ENCODE results near the gene FSD1L. TPM values are rescaled to one million over a fixed set of nuclear protein-coding genes. Genes with fewer than 3 reads are reported as not detected.

Gene FSD1L
- 6.0 and 7.2 TPM in 2 replicates for total RNA-seq (2014; rRNA removed; shearing (Covaris generic))

DNA sequence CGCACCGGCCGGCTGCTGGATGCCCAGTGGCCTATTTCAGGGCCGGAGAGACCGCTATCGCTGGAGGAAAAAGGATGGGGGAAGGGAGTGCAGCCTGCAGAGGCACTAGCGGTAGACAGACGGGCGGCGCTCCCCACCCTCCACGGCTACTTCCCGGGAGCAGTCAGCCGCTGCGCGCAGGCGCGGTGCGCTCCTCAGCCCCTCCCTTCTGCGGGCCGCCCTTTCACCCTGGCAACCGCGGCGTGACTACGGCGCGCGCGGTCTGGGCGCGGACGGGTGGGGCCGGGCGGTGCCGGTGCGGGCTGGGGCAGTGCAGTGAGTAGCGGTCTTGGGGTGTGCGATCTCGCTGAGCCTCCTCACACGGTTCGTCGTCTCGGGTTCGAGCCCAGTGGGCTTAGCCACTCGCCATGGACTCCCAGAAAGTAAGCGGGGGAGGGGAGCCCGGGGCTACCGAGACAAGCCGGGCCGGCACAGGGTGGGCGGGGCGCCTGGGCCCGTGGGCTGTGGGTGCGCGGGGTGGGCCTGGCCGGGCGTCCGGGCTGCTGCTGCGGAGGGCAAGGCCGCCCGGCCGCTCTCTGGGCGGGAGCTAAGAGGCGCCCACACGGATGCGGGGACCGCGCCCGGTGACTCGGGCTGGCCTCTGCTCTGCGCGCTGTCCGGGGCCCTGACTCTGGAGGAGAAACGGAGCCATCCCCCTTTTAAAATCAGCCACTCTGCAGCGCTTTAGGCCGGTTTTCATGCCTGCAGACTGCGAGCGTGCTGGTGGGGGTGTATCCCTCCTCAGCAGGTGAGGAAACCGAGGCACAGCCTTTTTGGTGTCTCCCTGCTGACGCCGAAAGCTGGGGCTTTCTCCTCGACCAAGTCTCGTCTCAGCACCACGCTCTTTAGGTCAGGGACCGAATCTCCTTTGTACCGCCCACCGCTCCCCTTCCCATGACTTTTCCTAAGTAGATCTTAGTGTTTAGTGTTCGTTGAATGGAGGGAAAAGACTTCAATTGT lies at the start of gene FSD1L:
Gene FSD1L, plus strand, starts transcription at position 221 of the 999 bp plus-strand sequence. Its CDS starts 187 bp downstream, at position 408.
- DNase-seq (ENCODE audit: low read depth) = peak; percentile 92

DNA sequence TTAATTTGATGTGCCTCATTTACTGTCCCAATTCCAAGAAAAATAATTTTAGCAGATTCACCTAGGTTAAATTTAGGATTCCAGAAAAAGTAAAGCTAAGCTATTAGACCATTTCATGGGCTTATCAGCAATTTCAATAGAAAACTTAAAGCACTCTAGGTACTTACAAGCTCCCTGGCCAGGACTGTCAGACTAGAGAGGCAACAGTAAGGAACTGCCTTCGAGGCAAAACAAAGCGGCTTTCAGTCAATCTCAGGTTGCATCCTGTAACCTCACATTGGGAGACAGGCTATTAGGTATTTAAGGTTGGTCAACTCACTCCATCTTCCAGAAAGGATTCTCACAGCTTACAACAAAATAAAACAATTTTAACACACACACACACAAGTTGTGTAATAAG lies 48.7 kb upstream of the FSD1L start:
- DNase-seq (ENCODE audit: low read depth) = no peak

DNA sequence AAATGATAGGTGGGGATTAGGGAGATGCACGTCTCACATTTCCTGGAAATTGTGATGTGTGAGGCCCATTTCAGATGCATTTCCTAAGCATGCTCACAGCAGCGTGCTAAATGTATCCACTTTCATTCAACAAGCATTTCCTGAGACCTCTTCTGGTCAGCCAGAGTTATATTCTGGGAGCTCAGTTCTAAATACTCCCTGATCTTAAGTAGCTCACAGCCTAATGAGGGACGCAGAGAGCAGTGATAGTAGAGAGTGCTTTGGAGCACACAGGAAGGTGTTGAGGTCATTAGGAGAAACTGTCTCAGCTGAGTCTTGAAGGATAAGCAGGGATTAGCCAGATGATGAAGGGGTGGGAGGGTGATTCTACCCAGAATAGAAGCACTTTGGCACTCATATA lies 46.2 kb upstream of the FSD1L start:
- peak; percentile 11 for DNase-seq (ENCODE audit: low read depth)

DNA sequence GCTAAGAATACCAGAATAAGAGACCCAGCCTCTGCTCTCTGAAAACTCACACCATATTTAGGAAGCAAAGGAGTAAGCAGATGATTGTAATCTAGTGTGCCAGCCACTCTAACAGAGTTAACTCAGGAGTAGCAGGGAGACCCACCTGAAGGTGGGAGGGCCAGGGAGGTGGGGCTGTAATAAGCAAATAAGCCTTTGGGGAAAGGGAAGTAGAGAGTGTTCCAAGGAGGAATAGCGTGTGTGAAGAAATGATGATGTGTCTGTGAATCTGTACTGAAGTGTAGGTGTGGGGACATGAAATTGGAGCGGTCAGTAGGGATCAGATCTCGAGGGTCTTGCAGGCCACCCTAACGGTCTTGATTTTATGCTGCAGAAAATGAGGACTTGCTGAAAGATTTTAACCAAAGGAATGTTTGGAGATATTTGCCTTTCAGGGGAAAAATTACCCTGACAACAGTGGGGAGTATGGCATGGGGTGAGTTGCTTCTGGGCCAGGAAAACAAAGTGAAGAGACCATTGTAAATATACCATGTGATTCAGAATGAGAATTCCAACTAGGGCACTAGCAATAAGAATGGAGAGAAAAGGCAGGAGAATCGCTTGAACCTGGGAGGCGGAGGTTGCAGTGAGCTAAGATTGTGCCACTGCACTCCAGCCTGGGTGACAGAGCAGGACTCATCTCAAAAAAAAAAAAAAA lies 44.1 kb upstream of the FSD1L start:
- no peak for DNase-seq (ENCODE audit: low read depth)

DNA sequence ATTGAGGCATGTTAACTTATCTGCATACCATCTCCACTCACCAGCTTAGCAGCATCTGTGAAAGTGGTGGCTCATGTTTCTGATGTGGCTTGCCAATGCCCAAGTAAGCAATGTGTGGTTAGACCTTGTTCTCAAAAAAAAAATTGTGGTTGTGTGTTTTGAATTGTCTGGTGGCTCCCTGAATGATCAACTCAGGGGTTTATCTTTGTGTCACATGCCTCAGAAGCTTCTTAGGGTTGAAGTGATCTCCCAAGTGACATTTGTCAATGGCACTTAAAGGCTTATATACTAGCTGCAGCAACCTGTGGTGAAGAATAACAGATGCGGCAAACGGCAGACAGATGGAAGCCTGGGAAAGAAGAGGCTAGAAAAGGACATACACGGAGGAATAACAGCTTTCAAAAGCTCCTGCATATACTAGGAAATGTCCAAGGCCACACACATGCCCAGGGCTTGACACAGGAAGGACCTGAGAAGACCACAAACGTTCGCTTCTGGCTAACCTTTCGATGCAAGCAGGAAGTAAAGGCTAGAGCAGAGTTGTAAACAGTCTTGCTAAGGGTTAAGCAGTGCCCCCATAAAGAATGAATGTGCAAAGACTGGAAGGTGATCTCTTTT lies 42.2 kb upstream of the FSD1L start:
- DNase-seq (ENCODE audit: low read depth) = peak; percentile 70

DNA sequence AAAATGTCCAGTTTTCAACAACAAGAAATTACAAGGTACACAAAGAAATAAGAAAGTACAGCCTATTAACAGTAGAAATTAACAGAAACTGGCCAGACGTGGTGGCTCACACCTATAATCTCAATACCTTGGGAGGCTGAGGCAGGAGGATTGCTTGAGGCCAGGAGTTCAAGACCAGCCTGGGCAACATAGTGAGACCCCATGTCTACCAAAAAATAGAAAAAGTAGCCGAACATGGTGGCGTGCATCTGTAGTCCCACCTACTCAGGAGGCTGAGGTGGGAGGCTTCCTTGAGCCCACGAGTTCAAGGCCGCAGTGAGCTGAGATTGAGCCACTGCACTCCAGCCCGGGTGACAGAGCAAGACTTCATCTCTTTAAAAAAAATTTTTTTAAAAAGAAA lies 41.5 kb upstream of the FSD1L start:
- DNase-seq (ENCODE audit: low read depth) = no peak

DNA sequence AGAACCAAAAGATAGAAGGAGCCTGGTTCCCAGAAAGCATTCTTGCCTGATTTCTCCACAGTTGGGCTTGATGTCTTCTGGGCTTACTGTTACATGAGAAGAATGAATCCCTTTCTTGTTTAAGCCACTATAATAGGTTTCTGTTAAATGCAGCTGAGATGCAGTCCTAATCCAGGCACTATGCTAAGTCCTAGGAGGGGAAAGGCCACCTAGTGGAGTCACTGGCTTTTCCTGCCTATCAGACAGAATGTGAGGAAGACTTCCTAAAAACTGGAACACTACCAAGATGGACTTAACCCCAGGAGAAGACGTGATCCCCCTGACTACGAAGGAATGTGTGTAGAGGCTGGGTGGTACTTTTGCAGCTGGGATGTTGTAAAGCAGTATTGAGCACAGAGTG lies 34.3 kb upstream of the FSD1L start:
- peak; percentile 64 for DNase-seq (ENCODE audit: low read depth)

DNA sequence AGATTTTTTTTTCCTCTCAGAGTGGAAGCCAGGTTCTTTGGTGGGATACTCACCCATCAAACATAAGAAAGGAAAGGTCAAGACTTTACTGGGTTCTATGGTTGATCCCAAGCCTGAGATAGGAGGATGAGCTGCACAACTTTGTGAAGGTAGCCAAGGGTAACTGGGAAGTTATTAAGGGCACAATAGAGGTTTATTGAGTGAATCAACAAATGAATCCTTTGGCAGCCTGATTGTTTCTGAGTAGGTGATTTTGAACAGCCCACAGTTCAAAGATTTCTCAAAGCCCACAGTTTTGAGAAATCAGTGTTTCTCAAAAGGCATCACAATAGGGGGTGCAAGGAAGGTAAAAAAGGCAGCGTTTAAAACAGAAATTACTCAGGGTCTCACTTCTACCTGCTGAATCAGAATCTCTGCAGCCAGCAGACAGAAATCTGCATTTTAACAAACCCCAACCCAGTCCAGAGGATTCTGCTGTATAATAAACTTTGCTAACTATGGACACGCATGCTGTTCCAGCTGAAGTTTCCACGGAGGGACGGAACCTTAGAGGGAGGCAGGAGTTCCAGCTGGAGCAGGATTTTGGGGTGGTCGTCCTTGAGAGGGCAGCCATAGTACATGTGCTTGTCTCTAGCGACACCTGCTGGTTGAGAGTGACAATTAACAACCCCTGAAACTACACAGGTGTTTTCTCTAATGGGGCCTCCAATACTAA lies 32.7 kb upstream of the FSD1L start:
- peak; percentile 56 for DNase-seq (ENCODE audit: low read depth)

DNA sequence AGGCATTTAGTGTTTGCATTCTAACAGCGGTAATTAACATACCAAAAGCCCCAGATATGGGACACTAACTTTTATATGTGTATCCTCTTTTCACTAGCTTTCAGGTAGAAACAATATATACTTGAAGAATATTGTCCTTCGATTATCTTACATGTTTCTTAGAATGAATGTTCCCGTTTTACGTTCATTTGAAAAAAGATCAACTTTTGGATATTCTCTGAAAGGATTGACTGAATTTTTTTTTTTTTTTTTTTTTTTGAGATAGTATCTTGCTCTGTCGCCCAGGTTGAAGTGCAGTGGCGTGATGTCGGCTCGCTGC lies 32.2 kb upstream of the FSD1L start:
- no peak for DNase-seq (ENCODE audit: low read depth)

DNA sequence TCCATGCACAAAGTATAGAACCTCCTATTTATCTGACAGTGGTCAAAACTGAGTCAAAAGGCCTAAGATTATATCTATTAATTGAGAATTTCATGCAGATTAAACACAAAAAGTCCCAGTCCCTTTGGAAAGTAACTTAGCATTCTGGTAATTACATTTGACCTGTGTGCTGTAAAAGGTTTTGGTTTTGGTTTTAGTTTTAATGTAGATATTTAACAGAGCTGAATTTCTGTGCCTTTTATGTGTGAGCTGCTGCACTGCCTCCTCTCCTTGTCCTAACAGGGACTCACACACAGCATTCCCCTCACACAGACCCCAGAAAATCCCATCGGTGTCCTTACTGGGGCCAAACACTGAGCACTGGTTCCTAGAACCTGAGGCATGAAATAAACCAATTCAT lies 31.0 kb upstream of the FSD1L start:
- DNase-seq (ENCODE audit: low read depth) = no peak

DNA sequence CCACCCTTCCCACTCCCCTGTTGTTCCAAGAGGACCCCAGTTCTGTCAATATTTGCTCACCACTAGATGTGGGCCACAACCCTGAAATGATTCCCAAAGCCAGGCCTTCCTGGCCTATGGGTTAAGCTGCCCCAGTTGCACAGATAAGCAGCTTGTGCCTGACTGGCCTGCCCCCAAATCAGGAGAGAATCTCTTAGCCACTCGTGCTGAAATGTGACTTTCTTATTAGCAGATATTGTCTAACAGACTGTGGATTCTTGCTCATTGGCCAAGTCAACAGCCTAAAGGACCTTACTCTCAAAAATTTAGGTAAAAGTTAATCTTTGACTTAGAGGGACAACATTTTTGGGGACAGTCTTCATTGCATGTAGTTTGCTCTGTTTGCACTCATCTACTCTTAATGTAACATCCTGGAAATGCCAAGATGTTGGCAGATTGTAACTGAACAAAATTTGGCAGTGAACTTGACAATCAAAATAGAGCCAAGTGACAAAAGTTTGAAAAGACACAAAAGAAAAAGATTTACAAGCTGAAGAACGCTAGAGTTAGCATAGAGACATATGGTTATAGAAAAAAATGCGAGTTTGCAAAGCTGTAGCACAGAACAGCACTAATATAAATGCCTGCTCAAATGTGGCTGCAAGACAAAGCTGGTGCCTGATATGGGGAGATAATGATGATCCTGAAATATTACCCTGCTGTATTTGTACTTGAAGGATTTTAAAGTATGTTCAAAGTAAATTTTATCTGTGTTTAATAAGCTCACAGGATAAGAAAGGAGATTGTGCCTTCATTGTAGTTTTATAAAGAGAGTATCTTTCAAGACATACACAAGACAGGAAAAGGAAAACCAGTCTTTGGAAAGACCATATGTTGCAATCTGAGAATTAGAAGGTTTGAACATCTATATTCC lies 29.0 kb upstream of the FSD1L start:
- no peak for DNase-seq (ENCODE audit: low read depth)

DNA sequence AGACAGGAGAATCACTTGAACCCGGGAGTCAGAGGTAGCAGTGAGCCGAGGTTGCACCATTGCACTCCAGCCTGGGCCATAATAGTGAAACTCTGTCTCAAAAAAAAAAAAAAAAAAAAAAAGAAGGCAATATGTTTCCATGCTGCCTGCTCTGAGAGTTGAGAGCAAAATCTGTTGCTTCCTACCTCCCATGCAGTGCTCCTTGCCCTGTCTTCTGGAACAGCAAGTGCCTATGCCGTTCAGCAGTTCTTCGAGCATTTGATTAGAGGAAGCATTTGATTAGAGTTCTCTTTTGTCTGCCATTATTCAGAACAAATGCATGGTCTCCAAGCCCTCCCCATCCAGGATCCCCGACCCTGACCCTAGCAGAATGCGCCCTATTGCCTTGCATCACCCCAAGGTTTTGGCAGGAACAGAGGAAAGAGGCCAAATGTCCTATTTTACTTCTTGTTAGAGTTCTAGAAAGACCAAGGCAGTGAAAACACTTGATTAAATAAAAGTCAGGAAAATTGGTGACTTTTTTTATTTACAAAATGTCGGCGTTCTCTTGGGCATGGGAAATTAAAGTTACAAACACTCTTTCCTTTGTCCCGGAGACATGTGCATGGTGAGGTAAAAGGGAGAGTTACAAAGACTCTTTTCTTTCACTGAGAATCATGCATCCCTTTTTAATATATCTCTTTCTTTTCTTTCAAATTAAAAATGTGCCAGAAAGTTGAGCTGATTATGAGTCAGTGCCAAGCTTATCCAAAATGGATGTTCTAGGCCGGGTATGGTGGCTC lies 27.8 kb upstream of the FSD1L start:
- no peak for DNase-seq (ENCODE audit: low read depth)

DNA sequence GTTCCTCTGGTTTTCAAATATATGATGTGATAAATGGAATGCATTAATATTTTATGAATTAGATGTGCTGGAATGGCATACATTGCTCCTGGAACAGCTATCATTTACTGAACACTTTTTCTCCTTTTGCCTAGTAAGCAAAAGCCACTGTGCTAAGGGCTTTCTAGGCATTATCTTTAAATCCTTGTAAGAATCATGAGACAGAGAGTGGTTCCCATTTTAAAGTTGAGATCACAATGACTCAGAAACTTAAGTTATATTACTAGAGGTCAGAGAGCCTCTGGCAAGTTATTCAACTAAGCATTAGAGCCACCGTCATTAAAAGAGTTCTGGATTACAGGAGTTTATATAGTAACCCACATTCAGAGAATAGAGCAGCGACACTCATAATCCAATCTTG lies 26.7 kb upstream of the FSD1L start:
- no peak for DNase-seq (ENCODE audit: low read depth)

DNA sequence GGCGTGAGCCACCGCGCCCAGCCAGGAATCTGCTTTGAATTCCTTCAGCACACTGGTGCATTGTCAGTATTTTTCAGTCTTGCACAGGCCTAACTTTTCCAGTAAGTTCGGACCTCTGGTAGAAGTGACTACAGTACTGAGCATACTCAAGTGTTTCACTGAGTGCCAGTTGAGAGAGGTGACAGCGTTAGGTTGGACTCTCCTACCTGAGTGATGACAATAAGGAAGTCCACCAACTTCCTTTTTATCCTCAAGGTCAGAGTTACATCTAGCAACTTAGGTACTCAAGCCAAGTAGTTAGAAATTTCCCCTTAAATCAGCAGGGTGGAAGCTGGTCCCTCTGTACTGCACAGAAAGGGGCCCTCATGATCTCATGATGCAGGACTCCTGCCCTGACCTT lies 26.0 kb upstream of the FSD1L start:
- no peak for DNase-seq (ENCODE audit: low read depth)

DNA sequence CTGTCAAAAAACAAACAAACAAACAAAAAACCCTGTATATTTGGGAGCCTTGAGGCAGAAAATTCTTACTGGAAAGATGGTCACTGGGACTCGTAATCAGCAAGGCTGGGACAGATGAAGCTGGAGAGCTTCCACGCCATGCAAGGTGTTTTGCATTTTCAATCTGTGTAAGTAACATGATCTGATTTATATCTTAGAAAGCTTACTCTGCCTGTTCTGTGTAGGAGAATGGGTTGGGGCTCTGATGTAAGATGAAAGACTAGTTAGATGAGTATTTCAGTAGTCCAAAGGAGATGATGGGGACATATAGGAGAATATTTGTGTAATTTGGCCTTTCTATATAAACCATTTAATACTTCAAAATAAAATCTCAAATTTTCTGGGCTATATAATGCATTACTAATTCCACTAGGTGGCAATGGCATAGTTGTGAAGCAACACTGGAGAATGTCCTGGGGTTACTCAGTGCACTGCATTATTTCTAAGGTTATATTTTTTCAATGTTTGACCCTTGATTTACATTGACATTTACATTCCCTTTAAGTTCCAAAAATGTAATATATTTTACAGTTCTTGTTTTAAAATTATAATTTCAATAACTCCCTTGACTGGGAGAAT lies 21.9 kb upstream of the FSD1L start:
- DNase-seq (ENCODE audit: low read depth) = peak; percentile 21

DNA sequence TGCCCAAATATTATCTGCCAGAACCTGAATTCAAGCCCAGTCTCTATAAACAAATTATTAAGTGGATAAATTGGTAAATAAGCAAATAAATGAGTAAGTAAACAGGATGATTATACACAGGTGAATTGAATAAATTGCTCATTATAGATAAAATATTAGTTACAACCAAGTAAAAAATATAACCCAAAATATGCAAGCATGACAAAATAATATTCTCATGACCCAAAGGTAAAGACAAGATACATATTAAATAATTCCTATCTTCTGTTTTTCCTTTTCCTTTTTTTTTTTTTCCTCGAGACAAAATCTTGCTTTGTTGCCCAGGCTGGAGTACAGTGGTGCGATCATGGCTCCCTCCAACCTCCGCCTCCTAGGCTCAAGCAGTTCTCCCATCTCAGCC lies 21.2 kb upstream of the FSD1L start:
- DNase-seq (ENCODE audit: low read depth) = no peak

DNA sequence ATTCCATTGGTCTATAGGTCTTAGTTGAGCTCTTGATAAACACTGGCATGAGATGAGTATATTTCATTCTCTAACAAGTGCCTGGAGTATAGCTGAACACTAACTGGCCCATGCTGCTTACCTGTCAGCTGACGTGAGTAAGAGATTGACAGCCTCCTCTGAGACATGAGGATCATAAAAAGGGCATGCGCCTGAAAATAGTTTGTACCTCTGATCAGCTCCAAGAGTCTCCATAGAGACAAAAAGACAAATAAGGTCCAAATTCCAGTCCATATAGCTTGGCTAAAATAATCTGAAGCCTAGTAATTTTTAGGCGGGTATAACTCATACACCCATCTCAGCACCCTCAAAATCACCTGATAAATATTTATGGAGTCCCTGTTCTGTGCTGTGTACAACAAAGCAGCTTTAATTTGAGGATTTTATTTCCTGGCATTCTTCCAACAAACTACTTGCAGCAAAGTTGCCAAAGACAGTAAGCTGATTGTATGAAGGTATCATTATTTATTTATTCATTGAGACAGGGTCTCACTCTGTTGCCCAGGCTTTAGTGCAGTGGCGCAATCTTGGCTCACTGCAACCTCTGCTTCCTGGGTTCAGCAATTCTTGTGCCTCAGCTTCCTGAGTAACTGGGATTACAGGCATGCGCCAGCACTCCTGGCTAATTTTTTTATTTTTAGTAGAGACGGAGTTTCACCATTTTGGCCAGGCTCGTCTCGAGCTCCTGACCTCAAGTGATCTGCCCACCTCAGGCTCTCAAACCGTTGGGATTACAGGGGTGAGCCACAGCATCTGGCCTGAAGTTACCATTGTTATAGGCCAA lies 16.2 kb upstream of the FSD1L start:
- no peak for DNase-seq (ENCODE audit: low read depth)

DNA sequence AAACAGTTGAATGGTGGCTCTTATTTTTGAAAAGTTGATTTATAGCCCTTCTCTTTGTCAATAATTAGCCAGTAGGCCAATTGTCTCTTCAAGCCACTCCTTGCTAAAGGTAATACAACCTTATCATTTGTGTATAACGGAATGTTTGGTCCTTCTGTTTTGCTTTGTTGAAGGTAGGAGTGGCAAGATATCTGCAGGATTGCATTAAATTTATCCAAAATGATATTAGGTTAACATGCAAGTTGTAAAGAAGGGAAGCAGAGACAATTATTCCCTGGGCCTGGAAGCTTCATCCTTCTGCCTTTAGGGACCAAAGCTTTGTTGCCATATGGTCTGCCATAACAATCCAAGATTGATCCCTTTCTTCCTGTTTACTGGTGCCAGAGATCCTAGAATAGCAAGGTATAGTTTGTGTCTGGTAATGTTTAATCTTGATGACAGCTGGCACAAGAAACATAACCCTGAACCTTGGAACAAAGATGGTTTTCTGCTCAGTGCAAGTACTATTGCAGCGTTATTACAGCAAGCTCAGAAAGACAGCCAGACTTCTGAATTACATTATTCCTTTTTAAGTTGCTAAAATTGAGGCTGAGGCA lies 15.5 kb upstream of the FSD1L start:
- no peak for DNase-seq (ENCODE audit: low read depth)
